NCI-H1694 (cell line): ENCODE measurements around the gene NEK5.
"Not testable (repeated sequence)": the region's sequence is repeated elsewhere in the genome, so short reads cannot be mapped to it uniquely, and the experiment has no call there.

Experiments
- DNase-seq: peaks from one replicate; lab custom pipeline; 2025; lab: John Stamatoyannopoulos, UW

The NEK5 gene

DNA sequence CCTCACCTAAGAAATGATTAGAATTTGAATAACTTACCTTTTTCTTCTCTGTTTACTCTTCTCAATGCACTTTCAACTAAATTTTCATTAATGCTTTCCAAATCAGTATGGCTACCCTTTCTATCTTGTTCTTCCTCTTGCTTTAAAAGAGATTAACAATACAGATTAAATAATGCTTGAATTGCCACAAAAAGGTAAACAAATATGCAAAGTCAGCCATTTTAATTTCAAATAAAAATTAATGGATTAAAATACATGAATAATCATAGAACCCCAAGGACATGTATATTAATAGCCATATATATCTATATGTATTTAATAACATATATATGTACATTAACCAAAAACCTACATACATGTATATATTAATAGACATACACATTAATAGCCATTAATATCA, 7.9 kb upstream of the NEK5 start:
- DNase-seq, result no peak

DNA sequence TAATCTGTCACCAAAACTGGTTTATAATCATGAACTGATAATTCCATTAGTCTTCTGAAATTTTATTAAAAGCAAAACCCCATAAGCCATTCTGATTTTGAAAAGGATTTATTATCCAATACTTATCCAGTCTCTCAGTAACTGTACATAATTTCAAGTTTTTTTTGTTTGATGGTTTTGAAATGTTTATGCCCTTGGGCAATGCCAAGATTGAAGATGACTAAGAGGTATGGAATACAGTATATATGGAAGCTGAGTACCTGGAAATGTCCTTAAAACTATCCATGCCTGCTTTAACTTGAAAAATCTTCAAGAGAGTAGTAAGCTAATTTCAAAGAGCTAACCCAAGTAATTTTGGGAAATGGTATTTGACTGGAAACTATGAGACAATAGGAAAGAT, 1.8 kb upstream of the NEK5 start:
- no peak for DNase-seq

DNA sequence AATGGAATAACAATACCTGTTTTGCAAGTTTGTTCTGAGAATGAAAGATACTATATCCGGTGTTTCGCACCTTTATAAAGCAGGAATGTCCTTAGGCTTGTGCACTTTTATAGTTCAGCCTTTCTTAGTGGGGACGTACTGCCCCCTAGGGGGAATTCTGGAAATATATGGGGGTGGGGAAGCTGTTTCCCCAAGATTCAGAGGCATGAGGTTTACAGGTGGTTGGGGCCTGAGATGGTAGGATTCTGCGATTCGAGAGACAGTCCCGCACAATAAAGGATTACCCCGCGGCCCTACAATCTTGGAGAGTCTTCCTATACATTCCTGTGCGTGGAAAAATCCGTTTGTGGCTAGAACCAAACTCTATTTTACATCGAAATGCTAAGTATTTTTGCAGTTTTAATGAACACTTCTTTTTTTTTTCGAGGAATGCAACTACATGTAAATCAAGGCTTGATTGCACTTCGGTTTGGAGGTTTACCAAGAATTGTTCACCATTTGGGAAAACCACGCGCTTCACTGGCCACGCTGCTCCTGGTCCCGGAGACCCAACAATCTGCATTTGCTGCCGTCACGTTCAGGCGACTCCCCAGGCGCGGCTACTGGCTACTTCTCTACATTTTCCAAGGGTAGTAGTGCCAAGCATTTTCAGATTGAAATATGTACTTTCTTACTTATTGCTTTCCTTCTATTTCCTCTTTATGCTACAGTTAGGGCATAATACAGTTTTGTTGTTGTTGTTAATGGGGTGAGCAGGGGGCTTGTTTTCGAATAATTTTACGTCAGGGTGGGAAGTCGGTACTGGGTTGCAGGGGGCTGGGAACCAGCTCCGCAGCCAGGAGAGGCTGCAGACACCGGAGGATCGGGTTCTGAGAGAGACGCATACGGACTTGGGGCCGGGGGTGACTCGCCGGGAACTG, 830 bp downstream of the NEK5 start:
- DNase-seq, result peak; percentile 45

DNA sequence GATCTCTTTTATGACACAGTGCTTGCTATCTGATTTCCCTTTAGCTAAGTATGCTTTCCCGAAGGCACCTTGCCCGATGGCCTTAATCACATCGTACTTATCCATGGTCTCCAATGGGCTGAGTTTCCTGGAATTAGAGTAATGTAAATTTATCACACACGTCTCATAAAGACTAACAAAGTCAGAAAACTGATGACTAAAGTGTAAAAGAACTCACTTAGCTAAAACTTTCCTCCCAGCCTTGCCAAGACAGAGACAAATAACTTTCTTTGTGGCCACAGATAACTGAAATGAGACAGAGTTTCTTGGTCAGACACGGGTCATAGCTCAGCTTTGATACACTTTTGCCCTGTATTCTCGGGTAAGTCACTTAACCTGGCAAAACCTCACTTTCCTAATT, 1.5 kb downstream of the NEK5 start:
- no peak for DNase-seq

DNA sequence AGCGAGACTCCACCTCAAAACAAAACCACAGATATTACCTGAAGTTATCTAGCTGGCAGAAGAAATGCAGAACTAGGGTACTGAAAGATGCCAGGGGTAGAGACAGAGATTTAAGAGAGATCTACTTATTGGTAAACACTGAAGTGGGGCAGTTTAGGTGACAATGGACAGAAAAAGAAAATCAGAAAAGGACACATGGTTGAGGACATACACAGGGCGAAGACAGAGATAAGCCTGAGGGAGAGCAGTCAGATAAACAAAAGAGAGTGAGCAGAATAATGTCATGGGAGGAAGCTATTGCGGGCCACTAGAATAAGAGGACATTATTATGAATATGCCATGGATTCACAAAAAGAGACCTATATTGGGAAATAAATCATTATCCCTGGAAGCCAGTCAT, 3.3 kb downstream of the NEK5 start:
- DNase-seq, result no peak

DNA sequence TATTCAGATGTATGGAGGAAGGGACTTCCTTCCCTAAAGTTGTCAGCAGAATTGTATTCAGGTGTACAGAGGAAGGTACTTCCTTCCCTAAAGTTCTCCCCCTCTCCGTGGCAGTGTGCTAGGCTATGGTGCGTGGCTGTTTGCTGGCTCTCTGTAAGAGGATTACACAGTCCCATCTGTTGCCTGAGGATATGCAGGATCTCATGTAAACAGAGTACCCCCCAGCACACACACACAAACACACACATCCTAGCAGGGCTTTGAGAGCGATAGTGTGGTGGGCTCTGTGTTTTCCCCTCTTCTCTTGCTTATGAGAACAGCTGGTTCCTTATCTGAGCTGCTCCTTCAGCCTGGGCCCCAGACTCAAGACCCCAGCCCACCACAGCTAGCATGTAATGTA, 10.3 kb downstream of the NEK5 start:
- peak; percentile 16 for DNase-seq

DNA sequence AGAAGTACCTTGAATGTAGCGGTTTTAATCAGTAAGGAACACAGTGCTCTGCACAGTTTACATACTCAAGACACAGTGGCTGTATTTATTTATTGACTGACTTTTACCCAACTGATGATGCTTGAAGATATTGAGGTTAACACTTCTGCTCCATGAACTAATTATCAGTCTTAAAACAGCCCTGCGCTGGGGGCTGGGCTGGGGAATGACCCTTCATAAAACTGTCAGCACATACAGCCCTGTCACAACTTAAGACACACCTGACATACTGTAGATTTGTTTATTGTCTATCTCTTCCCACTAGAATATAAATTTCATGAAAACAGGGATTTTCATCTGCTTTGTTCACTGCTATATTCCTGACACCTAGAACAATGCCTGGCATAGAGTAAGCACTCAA, 10.8 kb downstream of the NEK5 start:
- no peak for DNase-seq

DNA sequence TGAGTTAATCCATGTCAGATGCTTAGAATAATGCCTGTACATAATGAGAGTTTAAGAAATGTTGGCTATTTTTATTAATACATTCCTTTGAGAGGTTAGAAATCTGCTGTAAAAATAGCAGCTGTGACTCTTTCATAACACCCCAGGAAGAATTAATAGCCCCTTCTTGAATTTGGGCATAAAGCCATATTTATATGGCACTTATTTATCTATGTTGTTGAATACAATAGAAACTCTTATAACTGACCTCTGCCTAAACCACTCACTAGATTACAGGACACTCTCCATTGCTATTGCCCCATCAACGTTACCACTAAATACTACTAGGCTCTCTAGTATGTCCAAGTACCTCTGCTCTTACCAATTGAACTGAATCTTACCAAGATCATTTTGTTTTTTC, 16.3 kb downstream of the NEK5 start:
- no peak for DNase-seq

DNA sequence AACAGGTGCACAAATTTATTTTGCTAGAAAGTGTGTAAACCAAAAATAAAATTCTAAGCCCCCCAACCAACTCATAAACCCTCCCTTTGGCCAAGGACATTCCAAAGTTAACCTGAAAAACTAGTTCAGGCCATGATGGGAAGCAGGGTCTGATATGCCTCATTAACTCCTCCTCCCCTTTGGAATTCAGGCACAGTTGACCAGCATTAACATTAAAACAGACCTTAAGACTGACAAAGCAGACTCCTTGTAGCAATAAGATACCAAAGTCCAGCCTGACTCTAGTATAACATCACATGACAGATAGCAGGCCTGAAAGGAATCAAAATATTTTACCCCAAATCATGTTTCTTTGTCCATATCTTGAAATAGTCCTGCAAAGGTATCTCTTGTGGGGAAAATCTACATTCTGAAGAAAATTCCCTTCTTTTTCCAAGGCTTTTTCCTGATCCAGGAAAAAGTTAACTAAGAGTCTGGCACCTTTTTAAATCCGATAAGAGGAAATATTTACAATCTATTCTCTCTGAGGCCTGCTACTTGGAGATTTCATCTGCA, 19.7 kb downstream of the NEK5 start:
- DNase-seq, result no peak

DNA sequence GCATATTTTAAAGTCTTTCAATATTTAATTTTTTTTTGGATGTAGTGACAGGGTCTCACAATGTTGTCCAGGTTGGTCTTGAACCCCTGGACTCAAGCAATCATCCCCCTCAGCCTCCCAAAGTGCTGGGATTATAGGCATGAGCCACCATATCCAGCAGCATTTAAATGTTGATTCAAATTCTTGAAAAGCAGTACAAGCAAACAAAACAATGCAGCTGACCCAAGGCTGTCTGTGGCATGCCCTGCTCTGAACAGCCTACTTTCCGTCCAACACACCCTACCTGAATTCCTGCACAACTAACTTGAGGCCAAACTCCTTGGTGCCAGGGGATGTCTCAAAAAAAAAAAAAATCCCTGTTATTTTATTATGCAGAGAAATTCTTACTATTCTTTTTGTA, 23.0 kb downstream of the NEK5 start:
- no peak for DNase-seq

DNA sequence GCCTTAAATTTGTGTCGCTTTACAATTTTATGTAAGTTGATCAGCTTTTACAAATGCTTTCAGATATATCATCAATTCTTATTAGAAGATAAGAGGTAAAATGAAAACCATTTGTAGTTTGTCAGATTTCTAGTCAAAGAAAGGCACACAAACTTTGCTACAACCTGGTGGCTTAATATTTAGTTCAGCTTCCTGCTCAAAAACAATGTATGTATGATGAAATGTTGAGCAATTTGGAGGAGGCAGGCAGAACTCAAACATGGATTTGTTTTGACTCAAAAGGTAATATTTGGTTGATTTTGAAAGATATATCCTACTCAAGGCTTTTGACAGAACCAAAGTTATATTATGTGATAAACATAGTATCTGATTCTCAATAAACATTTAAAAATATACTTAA, 24.2 kb downstream of the NEK5 start:
- no peak for DNase-seq

DNA sequence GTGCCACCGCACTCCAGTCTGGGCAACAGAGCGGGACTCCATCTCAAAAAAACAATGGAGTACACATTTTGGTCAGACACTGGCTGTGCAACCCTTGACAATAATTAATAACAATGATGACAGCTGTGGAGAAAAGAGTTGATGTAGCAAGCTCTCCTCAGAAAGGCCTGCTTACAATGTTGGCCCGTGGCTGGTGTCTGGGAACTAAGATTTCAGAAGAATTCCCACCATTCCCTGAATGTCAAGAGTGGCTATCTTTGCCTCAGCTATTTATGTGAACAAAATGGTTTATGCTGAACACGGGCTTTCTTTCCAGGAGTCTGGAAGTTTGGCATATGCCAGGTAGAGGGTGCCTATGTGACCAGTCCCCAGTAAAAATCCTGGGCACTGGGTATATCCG, 25.5 kb downstream of the NEK5 start:
- no peak for DNase-seq

DNA sequence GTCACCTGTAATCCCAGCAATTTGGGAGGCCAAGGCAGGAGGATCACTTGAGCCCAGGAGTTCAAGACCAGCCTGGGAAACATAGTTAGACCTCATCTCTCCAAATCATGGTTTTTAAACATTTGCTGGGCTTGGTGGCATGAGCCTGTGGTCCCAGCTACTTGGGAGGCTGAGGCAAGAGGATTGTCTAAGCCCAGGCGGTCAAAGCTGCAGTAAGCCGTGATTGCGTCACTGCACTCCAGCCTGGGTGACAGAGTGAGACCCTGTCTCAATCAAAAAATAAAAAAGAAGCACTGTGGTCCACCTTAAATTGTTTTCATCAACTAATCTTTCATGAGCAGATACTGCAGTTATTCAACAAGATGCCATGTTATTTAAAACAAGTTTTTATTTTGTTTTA, 26.4 kb downstream of the NEK5 start:
- not testable (repeated sequence) for DNase-seq

DNA sequence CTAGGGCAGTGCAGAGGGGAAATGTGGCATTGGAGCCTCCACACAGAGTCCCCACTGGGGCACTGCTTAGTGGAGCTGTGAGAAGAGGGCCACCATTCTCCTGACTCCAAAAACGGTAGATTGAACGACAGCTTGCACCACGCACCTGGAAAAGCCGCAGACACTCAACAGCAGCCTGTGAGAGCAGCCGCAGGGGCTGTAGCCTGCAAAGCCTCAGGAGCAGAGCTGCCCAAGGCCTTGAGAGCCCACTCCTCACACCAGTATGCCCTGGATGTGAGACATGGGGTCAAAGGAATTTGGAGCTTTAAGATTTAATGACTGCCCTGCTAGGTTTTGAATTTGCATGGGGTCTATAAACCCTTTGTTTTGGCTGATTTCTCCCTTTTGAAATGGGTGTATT, 31.7 kb downstream of the NEK5 start:
- no peak for DNase-seq

DNA sequence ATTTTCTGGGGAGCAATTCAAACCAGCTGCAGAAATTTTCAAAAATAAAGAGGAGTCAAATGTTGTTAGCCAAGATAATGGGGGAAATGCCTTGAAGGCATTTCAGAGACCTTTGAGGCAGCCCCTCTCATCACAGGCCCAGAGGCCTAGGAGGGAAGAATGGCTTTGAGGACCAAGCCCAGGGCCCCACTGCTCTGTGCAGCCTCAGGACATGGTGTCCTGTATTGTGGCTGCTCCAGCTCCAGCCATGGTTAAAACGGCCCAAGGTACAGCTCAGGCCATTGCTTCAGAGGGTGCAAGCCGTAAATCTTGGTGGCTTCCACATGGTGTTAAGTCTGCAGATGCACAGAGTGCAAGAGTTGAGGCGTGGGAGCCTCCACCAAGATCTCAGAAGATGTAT, 32.1 kb downstream of the NEK5 start:
- no peak for DNase-seq

DNA sequence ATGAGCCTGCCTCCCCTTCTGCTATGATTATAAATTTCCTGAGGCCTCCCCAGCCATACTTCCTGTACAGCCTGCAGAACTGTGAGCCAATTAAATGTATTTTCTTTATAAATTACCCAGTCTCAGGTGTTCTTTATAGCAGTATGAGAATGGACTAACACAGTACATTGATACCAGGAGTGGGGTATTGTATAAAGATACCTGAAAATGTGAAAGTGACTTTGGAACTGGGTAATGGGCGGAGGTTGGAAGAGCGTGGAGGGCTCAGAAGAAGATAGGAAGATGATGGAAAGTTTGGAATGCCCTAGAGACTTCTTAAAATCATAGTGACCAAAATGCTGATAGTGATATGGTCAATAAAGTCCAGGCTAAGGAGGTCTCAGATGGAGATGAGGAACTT, 32.8 kb downstream of the NEK5 start:
- no peak for DNase-seq

DNA sequence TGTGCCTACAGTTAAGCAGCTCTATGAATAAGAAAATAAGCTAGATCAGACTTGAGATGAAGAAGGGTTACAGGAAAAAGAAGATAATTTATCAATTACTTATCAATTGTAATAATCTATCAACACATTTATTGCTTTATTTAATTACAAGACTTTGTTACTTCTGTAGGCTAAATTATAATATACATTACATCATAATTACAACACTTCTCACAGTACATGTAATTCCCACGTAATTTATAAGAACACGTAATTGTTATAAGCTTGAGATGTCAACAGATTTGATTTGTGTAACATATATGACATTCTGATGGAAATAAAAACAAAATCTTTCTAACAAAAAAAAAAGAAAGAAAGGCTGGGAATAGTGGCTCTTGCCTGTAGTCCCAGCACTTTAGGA, 36.8 kb downstream of the NEK5 start:
- DNase-seq, result no peak

DNA sequence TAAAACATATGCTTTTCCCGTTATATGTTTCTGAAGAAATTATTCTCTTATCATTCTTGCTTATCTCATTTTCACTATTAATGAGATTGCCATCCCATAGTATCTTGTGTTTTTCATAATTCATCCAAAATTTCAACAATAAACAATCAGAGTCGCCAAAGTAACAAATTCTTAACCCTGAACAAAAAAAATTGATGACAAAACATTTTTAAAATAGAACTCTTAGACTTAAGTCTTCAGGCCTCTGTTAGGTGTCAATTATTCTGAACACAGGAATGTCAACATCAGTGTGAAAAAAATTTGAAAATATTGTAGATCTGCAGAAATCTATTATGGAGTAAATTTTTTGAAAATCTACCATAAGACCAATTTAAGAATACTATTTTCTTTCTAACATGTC, 37.4 kb downstream of the NEK5 start:
- DNase-seq, result no peak

DNA sequence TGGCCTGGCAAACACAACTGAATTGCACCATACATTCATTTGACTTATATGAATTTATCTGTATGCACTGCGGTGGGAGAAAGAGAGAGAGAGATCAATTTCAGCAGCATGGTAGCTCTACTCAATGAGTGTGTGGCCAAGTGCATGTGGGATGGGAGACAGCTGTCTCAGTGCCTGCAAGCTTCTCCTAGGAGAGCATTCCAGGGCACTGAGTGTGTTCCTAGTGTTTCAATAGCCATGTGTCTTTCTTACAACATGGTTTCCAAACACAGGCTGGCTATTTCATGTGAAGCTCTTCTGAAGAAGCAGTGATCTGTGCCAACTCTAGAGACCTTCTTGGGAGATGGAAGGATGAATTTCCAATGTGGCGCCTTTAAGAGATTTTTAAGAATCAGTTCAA, 43.5 kb downstream of the NEK5 start:
- no peak for DNase-seq

DNA sequence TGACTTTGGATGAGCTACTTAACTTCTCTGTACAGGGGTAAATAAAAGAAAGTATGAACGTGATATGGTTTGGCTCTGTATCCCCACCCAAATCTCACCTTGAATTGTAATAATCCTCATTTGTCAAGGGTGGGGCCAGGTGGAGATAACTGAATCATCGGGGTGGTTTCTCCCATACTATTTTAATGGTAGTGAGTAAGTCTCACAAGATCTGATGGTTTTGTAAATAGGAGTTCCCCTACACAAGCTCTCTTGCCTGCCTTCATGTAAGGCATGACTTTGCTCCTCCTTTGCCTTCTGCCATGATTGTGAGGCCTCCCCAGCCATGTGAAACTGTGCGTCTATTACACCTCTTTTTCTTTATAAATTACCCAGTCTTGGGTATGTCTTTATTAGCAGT, 43.9 kb downstream of the NEK5 start:
- DNase-seq, result not testable (repeated sequence)

DNA sequence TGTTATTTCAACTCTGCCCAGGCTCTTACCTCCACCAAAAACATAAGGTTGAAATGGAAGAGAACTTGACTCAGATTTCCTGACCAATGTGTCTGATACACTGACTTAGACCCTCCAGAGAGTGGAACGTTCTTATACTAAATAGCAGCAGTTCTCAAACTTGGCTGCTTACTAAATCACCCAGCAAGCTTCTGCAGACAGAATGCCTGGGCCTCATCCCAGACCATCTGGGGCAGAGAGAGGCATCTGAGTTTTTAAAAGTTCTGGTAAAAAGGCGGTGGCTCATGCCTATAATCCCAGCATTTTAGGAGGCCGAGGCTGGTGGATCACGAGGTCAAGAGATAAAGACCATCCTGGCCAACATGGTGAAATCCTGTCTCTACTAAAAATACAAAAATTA, 46.3 kb downstream of the NEK5 start:
- no peak for DNase-seq

DNA sequence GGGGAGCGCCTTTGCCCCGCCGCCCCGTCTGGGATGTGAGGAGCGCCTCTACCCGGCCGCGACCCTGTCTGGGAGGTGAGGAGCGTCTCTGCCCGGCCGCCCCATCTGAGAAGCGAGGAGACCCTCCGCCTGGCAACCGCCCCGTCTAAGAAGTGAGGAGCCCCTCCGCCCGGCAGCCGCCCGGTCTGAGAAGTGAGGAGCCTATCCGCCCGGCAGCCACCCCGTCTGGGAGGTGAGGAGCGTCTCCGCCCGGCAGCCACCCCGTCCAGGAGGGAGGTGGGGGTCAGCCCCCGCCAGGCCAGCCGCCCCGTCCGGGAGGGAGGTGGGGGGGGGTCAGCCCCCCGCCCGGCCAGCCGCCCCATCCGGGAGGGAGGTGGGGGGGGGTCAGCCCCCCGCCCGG, 49.0 kb downstream of the NEK5 start:
- DNase-seq, result not testable (repeated sequence)

DNA sequence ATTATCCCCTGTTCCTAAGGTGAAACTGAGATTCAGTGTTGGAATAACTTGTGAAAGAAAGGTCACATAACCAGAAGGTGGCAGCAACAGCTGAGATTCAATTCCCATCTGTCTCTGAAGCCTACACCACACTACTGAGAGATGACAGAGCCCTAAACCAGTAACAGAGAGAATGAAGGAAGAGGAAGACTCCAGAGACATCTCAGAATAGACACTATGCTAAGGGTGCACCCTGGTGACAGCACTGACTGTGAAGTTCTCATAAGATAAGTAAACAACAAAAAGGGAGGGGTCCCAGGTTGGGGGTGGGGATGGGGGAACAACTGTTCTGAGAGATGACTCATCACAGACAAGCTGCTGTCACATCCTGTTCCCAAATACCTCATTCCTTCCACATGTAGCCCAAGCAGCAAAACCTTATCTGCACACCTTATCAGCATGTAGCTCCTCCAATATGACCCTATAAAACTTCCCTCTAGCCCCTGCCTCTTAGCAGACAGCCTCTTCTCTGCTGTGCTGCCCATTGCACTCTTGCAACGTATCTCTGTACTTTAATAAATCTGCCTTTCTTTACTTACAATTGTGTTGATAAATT, 57.8 kb downstream of the NEK5 start:
- no peak for DNase-seq

DNA sequence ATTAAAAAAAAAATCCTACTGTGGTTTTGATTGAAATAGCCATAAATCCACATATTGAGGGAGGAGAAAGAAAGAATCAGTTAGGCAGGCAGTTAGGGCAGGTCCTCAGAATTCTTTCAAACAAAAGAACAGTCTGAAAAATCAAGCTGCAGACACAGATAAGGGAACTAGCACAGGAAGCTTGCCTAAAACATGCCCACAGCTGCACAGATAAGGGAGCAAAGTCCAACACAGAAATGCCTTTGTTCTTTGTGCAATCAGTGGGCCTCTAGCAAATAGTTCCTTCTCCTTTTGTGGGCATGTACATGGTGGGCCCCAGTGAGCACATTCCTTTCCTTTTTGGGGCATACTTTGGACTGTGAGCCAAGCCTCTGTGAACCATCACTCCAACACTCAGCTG, 61.6 kb downstream of the NEK5 start:
- DNase-seq, result no peak
